GM19452 (cell line): ENCODE measurements around the gene HNRNPH1.

Experiments used
- ATAC-seq: cut with Tn5 transposase; IDR thresholded peaks from one replicate; pipeline ENCODE4 v1.9.1; 2021; ENCODE audit not compliant: unreplicated experiment

Gene HNRNPH1

GRCh38 chr5:179606071-179606909, 17.2 kb downstream of the HNRNPH1 start:
- ATAC-seq, result no peak

- no peak for ATAC-seq
These were observed 18.2 kb downstream of the HNRNPH1 start for GRCh38 chr5:179605026-179605833.

- no peak for ATAC-seq
These were observed 20.2 kb downstream of the HNRNPH1 start for GRCh38 chr5:179603308-179603707.

- no peak for ATAC-seq
These were observed 21.4 kb downstream of the HNRNPH1 start for GRCh38 chr5:179601871-179602625.

GRCh38 chr5:179599973-179600372, 23.5 kb downstream of the HNRNPH1 start:
- no peak for ATAC-seq

GRCh38 chr5:179599566-179599965, 23.9 kb downstream of the HNRNPH1 start:
- no peak for ATAC-seq

- ATAC-seq, result no peak
These were observed 24.4 kb downstream of the HNRNPH1 start for GRCh38 chr5:179599100-179599499.

- ATAC-seq, result no peak
These were observed 27.1 kb downstream of the HNRNPH1 start for GRCh38 chr5:179596421-179596820.

GRCh38 chr5:179595916-179596315, 27.6 kb downstream of the HNRNPH1 start:
- ATAC-seq, result no peak

GRCh38 chr5:179588166-179588565, 35.3 kb downstream of the HNRNPH1 start:
- no peak for ATAC-seq

- ATAC-seq, result no peak
These were observed 37.5 kb downstream of the HNRNPH1 start for GRCh38 chr5:179585941-179586401.

GRCh38 chr5:179577286-179577960, 46.0 kb downstream of the HNRNPH1 start:
- no peak for ATAC-seq

- ATAC-seq, result no peak
These were observed 51.1 kb downstream of the HNRNPH1 start for GRCh38 chr5:179572386-179572785.

GRCh38 chr5:179568721-179569120, 54.8 kb downstream of the HNRNPH1 start:
- no peak for ATAC-seq

GRCh38 chr5:179564526-179564925, 58.9 kb downstream of the HNRNPH1 start:
- ATAC-seq, result no peak
